Caco-2 (cell line): ENCODE data around the gene SECTM1. TPM values are rescaled to one million over a fixed set of nuclear protein-coding genes. Genes with fewer than 3 reads are reported as not detected.
"Not testable (repeated sequence)": the region's sequence is repeated elsewhere in the genome, so short reads cannot be mapped to it uniquely, and the experiment has no call there.

Experiments
- BruUV-seq: library from RNA; stranded (reverse); fragments of 400-500 nt; replicated peaks from 2 replicates; lab custom pipeline; 2021; lab: Mats Ljungman, UMichigan
- CTCF ChIA-PET: fragments of 300-600 bp; sonication (Branson Sonifier 250); formaldehyde crosslinking; loops from one replicate; lab custom pipeline; 2022; ENCODE audit warnings: antibody characterized with exemption; lab: Charles Lee
- POLR2A ChIA-PET: fragments of 300-600 bp; sonication (Branson Sonifier 250); formaldehyde crosslinking; loops from one replicate; lab custom pipeline; 2022; ENCODE audit warnings: antibody characterized with exemption; lab: Charles Lee
- DNase-seq, 2 experiments: peaks; one replicate each; pipeline versions ENCODE4 v3.0.0 to v3.0.0-alpha.2; 2020 to 2022
- H3K27me3 ChIP-seq: replicated peaks from 2 replicates; pipeline ENCODE4 v1.6.0; 2011; ENCODE audit warnings: low read length; ENCODE audit not compliant: control insufficient read depth, insufficient read depth
- H3K36me3 ChIP-seq: 2 replicates; pipeline ENCODE4 v1.5.1; 2011; ENCODE audit warnings: low read length; ENCODE audit not compliant: control insufficient read depth, insufficient read depth
- H3K4me1 ChIP-seq: fragments of 250-450 bp; sonication (Bioruptor Pico); 2 replicates; pipeline ENCODE4 v1.5.1; 2020; ENCODE audit warnings: mild to moderate bottlenecking
- H3K4me3 ChIP-seq: 2 replicates; pipeline ENCODE4 v1.5.1; 2011; ENCODE audit warnings: low read depth, mild to moderate bottlenecking, control low read depth, low read length
- H3K9me3 ChIP-seq: fragments of 250-450 bp; sonication (Bioruptor Pico); 2 replicates; pipeline ENCODE4 v1.5.1; 2020; ENCODE audit warnings: mild to moderate bottlenecking, moderate library complexity
- H3K27ac Mint-ChIP-seq: one replicate; pipeline ENCODE4 v1.8.0; 2022; ENCODE audit warnings: mixed read lengths; ENCODE audit not compliant: unreplicated experiment
- H3K27me3 Mint-ChIP-seq: one replicate; pipeline ENCODE4 v1.8.0; 2022; ENCODE audit warnings: mixed read lengths; ENCODE audit not compliant: insufficient read depth, unreplicated experiment
- H3K36me3 Mint-ChIP-seq: one replicate; pipeline ENCODE4 v1.8.0; 2022; ENCODE audit warnings: mild to moderate bottlenecking, mixed read lengths; ENCODE audit not compliant: insufficient read depth, unreplicated experiment
- H3K4me1 Mint-ChIP-seq: one replicate; pipeline ENCODE4 v1.8.0; 2022; ENCODE audit warnings: low read depth, mixed read lengths; ENCODE audit not compliant: unreplicated experiment
- H3K4me3 Mint-ChIP-seq: one replicate; pipeline ENCODE4 v1.8.0; 2022; ENCODE audit warnings: mild to moderate bottlenecking, moderate library complexity, mixed read lengths; ENCODE audit not compliant: unreplicated experiment
- H3K9me3 Mint-ChIP-seq: one replicate; pipeline ENCODE4 v1.8.0; 2022; ENCODE audit warnings: mixed read lengths; ENCODE audit not compliant: unreplicated experiment
- intact Hi-C: fragments of 100-400 bp; cut with micrococcal nuclease; formaldehyde crosslinking; loops from one replicate; pipeline ENCODE4 v1.10.0; 2022; ENCODE audit not compliant: unreplicated experiment
- total RNA-seq: library from RNA; stranded (reverse); gene quantifications from 2 replicates; pipeline ENCODE4 v1.2.3, GENCODE V29; 2022
- TF ChIP-seq, protein P1 (sequence below), 2 experiments: fragments of 200-600 bp in 1 of 2; IDR thresholded peaks; 1 replicate in 1 of 2; 2 replicates in 1 of 2; pipeline versions ENCODE4 v1.5.1 to v1.8.0; 2011 to 2022; ENCODE audit warnings: antibody characterized with exemption in 1 of 2, control low read depth in 1 of 2, inconsistent platforms in 1 of 2, low read depth in 1 of 2, low read length in 1 of 2, mild to moderate bottlenecking in 1 of 2, moderate library complexity in 1 of 2; ENCODE audit not compliant: insufficient read depth in 1 of 2, severe bottlenecking in 1 of 2, unreplicated experiment in 1 of 2

Gene SECTM1
- total RNA-seq, 1 experiment from 2014 or later = 0.75 TPM

DNA sequence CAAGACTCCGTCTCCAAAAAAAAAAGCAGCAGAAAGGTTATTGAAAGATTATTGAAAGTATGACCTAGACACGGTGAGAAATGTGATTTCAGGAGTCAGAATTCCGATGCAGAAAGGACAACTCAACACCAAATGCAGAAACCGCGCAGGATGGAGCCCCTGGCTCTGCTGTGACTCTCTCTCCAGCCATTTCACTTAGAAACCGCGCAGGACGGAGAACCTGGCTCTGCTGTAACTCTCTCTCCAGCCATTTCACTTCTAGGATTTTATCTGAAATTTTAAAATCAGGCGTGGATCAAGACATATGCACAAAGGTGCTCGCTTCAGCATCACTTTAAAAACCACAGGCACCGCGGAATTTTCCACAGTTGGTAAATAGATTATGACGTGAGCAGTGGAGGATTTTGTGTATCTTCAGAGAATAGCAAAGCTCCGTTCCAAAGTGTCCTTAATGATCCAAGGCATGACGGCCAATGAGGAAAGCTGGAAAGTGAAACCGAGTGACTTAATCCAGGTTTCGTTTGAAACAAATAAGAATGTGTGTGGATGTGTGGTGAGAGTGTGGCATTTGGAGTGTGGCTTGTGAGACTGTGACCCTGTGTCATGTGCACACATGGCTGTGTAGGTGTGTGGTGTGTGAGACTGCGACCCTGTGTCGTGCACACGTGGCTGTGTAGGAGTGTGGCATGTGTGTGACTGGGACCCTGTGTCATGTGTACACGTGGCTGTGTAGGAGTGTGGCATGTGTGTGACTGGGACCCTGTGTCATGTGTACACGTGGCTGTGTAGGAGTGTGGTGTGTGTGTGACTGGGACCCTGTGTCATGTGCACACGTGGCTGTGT is 47.5 kb upstream of the SECTM1 start:
- intact Hi-C loops = no loop called here
- CTCF ChIA-PET = no interaction called here

DNA sequence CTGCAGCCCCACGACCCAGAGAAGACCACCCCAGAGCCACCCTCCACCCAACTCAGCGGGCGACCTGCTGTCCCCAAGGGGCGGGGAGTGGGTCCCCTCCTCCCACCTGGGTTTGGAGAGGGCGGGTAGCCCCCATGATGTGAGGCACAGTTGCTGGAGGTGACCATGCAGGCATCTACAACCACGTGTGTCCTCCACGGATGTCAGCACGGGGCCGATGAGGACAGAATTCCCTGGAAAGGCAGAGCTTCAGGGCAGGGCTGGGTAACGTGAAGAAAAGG is 45.1 kb upstream of the SECTM1 start:
- ChIA-PET POLR2A (no interaction called here), CTCF (interaction anchor here (0.6 kb wide), 1 partner anchor 41 kb away, joined by 5 read pairs; no protein-coding TSS in a partner anchor)
- Mint-ChIP-seq H3K27ac (no peak overlapping the region), H3K4me3 (no peak overlapping the region), H3K4me1 (no peaks in the 10 kb centered on the region), H3K9me3 (no peaks in the 10 kb centered on the region), H3K27me3 (no peaks in the 10 kb centered on the region), H3K36me3 (no peaks in the 10 kb centered on the region)
- Histone ChIP-seq H3K4me1 (peaks cover 4% of the 10 kb centered on the region; the same call in 1 of the 2 replicates), H3K9me3 (no peaks in the 10 kb centered on the region), H3K4me3 (no peak overlapping the region), H3K27me3 (no peaks in the 10 kb centered on the region), H3K36me3 (no peaks in the 10 kb centered on the region)
- TF ChIP-seq, protein P1, sequence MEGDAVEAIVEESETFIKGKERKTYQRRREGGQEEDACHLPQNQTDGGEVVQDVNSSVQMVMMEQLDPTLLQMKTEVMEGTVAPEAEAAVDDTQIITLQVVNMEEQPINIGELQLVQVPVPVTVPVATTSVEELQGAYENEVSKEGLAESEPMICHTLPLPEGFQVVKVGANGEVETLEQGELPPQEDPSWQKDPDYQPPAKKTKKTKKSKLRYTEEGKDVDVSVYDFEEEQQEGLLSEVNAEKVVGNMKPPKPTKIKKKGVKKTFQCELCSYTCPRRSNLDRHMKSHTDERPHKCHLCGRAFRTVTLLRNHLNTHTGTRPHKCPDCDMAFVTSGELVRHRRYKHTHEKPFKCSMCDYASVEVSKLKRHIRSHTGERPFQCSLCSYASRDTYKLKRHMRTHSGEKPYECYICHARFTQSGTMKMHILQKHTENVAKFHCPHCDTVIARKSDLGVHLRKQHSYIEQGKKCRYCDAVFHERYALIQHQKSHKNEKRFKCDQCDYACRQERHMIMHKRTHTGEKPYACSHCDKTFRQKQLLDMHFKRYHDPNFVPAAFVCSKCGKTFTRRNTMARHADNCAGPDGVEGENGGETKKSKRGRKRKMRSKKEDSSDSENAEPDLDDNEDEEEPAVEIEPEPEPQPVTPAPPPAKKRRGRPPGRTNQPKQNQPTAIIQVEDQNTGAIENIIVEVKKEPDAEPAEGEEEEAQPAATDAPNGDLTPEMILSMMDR (IDR thresholded peaks at IDR 0.05; ENCODE audit: insufficient read depth in 1 of 2, low read depth in 1 of 2, low read length in 1 of 2, severe bottlenecking in 1 of 2, unreplicated experiment in 1 of 2) = no peak
- intact Hi-C loops = no loop called here
- no peak for DNase-seq
- no TSS peak for BruUV-seq

More for the DNA sequence above, 47.5 kb upstream of the SECTM1 start:
- POLR2A ChIA-PET = no interaction called here
- no peak for DNase-seq
- H3K36me3 Mint-ChIP-seq = no peaks in the 10 kb centered on the region
- H3K4me1 Mint-ChIP-seq = no peaks in the 10 kb centered on the region
- H3K27me3 Mint-ChIP-seq = no peaks in the 10 kb centered on the region
- H3K36me3 ChIP-seq = no peaks in the 10 kb centered on the region
- no peaks in the 10 kb centered on the region for H3K9me3 Mint-ChIP-seq
- H3K4me3 Mint-ChIP-seq = no peak overlapping the region
- TF ChIP-seq, protein P1 (IDR thresholded peaks at IDR 0.05; ENCODE audit: insufficient read depth in 1 of 2, low read depth in 1 of 2, low read length in 1 of 2, severe bottlenecking in 1 of 2, unreplicated experiment in 1 of 2) = no peak
- no peak overlapping the region for H3K4me3 ChIP-seq
- H3K27me3 ChIP-seq = no peaks in the 10 kb centered on the region
- H3K27ac Mint-ChIP-seq = no peak overlapping the region
- H3K4me1 ChIP-seq = peaks cover 4% of the 10 kb centered on the region; the same call in 1 of the 2 replicates
- no TSS peak for BruUV-seq
- H3K9me3 ChIP-seq = no peaks in the 10 kb centered on the region

DNA sequence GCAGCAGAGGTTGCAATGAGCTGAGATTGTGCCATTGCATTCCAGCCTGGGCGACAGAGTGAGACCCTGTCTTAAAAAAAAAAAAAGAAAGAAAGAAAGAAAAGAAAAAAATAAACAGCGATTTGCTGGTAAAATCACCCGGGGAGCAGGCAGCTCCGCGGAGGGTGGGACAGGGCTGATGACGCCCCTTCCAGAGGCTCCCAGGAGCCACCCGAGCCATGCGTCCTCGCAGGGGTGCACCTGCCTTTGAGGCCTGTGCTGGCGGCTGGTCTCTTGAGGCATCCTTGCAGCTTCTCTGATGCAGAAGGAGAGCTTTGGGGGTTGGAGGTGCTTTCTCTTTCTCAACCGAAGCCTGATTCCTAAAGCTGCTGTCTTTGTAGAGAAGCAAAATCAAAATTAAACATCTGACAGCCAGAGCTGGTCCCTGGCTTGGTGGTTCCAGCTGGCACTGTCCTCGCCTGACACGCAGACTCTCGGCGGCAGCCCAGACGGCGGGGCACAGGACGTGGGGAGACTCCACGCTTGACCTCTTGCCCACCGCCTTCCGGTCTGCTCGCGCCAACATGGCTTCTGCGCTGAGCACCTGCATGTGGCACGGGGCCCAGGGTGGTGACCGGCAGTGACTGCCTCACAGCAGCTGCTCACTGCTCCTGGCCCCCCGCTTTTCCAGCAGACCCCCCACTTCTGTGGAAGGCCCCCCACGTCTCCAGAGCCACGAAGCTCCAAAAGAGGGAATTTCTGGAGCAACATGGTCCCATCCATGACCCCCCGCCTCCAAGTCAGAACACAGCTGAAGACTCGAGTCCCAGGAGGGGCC is 44.6 kb upstream of the SECTM1 start:
- Histone ChIP-seq H3K27me3 (no peaks in the 10 kb centered on the region), H3K36me3 (no peaks in the 10 kb centered on the region), H3K9me3 (no peaks in the 10 kb centered on the region), H3K4me1 (peaks cover 4% of the 10 kb centered on the region; the same call in 1 of the 2 replicates), H3K4me3 (no peak overlapping the region)
- intact Hi-C loops = no loop called here
- BruUV-seq = no TSS peak
- no peak for DNase-seq
- H3K9me3 Mint-ChIP-seq = no peaks in the 10 kb centered on the region
- no peaks in the 10 kb centered on the region for H3K4me1 Mint-ChIP-seq
- H3K4me3 Mint-ChIP-seq = no peak overlapping the region
- H3K27ac Mint-ChIP-seq = no peak overlapping the region
- CTCF ChIA-PET = interaction anchor here (0.6 to 0.8 kb wide), 3 partner anchors 13 to 138 kb away, joined by 3 to 5 read pairs (median 3); no protein-coding TSS in a partner anchor
- H3K27me3 Mint-ChIP-seq = no peaks in the 10 kb centered on the region
- H3K36me3 Mint-ChIP-seq = no peaks in the 10 kb centered on the region
- TF ChIP-seq, protein P1 (IDR thresholded peaks at IDR 0.05; ENCODE audit: insufficient read depth in 1 of 2, low read depth in 1 of 2, low read length in 1 of 2, severe bottlenecking in 1 of 2, unreplicated experiment in 1 of 2) = no peak
- POLR2A ChIA-PET = no interaction called here

DNA sequence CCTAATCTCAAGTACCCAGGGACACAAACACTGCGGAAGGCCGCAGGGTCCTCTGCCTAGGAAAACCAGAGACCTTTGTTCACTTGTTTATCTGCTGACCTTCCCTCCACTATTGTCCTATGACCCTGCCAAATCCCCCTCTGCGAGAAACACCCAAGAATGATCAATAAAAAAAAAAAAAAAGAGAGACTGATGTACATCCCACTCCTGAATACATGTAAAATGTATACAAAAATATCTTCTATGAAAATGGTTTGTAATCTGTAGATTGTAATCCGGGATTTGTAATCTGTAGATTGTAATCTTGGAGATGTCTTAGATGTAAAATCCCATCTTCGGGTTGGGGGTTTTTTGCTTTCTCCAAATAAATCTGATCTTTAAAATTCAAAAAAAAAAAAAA is 43.7 kb upstream of the SECTM1 start:
- H3K27me3 Mint-ChIP-seq, H3K4me3 Mint-ChIP-seq, H3K27me3 ChIP-seq, H3K36me3 ChIP-seq, H3K9me3 ChIP-seq, H3K9me3 Mint-ChIP-seq, H3K36me3 Mint-ChIP-seq, POLR2A ChIA-PET, H3K4me1 ChIP-seq, H3K4me1 Mint-ChIP-seq, DNase-seq, intact Hi-C loops, H3K27ac Mint-ChIP-seq, BruUV-seq, H3K4me3 ChIP-seq: not testable (repeated sequence)
- CTCF ChIA-PET = interaction anchor here (0.6 to 0.8 kb wide), 2 partner anchors 12 to 138 kb away, joined by 3 read pairs; no protein-coding TSS in a partner anchor
